AG04450 (cell line): ENCODE measurements around the gene MARCHF3. TPM values are rescaled to one million over a fixed set of nuclear protein-coding genes. Genes with fewer than 3 reads are reported as not detected.

Experiments
- CTCF ChIA-PET: fragments of 300-600, 350-600 bp; formaldehyde crosslinking; extraction: SDS; loops from one replicate; lab custom pipeline; 2022; ENCODE audit warnings: antibody characterized with exemption, inconsistent platforms; lab: Charles Lee
- POLR2A ChIA-PET: fragments of 350-600 bp; formaldehyde crosslinking; extraction: SDS; loops from one replicate; lab custom pipeline; 2021; ENCODE audit warnings: antibody characterized with exemption, inconsistent platforms; lab: Yijun Ruan, JAX
- DNase-seq: peaks from one replicate; pipeline ENCODE4 v3.0.0-alpha.2; 2011; ENCODE audit warnings: low read depth, low spot score
- H3K27ac ChIP-seq: one replicate; pipeline ENCODE4 v1.5.1; 2012; ENCODE audit warnings: low read depth, low read length, control low read depth
- H3K27me3 ChIP-seq: one replicate; pipeline ENCODE4 v1.6.0; 2012; ENCODE audit warnings: low read length; ENCODE audit not compliant: control insufficient read depth, insufficient read depth
- H3K4me3 ChIP-seq: 2 replicates; pipeline ENCODE4 v1.5.1; 2011; ENCODE audit warnings: mild to moderate bottlenecking, low read depth, low read length, control low read depth
- H3K9me3 ChIP-seq: 2 replicates; pipeline ENCODE4 v1.5.1; 2012; ENCODE audit warnings: low read length; ENCODE audit not compliant: control insufficient read depth, insufficient read depth
- CTCF ChIP-seq: IDR thresholded peaks from 2 replicates; pipeline ENCODE4 v1.5.1; 2011; ENCODE audit warnings: low read depth, low read length, control low read depth, inconsistent platforms
- polyA plus RNA-seq: library from polyadenylated mRNA; depleted of rRNA; stranded (reverse); fragments of >200 nt; gene quantifications from 2 replicates; pipeline ENCODE4 v1.2.3, GENCODE V29; 2011

The MARCHF3 gene
- polyA plus RNA-seq, 1 experiment: 6.7 TPM

- no peaks in the 10 kb centered on the region for H3K27me3 ChIP-seq
- TF ChIP-seq CTCF: no peak
- H3K9me3 ChIP-seq: no peaks in the 10 kb centered on the region
- H3K27ac ChIP-seq: no peak overlapping the region
- no peak overlapping the region for H3K4me3 ChIP-seq
- peak; percentile 41 for DNase-seq
- POLR2A ChIA-PET: interaction anchor here (0.6 to 0.7 kb wide), 2 partner anchors 22 to 90 kb away, joined by 5 to 8 read pairs; no protein-coding TSS in a partner anchor
- CTCF ChIA-PET: interaction anchor here (0.6 to 1.2 kb wide), 2 partner anchors 20 to 197 kb away, joined by 3 read pairs; no protein-coding TSS in a partner anchor
Observed at GRCh38 chr5:126938466-126938865, 91.9 kb downstream of the MARCHF3 start.

- no peak for DNase-seq
- ChIA-PET POLR2A (interaction anchor here (0.6 kb wide), 3 partner anchors 27 to 93 kb away, joined by 3 to 8 read pairs (median 3); partner anchors contain the start of gene MARCHF3), CTCF (interaction anchor here (0.6 to 1.2 kb wide), 4 partner anchors 21 to 1149 kb away, joined by 3 read pairs; no protein-coding TSS in a partner anchor)
- Histone ChIP-seq H3K27ac (no peak overlapping the region), H3K4me3 (no peak overlapping the region), H3K9me3 (no peaks in the 10 kb centered on the region), H3K27me3 (no peaks in the 10 kb centered on the region)
- TF ChIP-seq CTCF: no peak
Observed at GRCh38 chr5:126937771-126938170, 92.6 kb downstream of the MARCHF3 start.

- no peak overlapping the region for H3K27ac ChIP-seq
Observed at GRCh38 chr5:126936775-126937418, 93.5 kb downstream of the MARCHF3 start.

GRCh38 chr5:126931963-126932660 lies 98.2 kb downstream of the MARCHF3 start:
- CTCF ChIA-PET: no interaction called here

More at GRCh38 chr5:126936775-126937418, 93.5 kb downstream of the MARCHF3 start:
- CTCF ChIA-PET: interaction anchor here (0.6 kb wide), 2 partner anchors 25 to 1149 kb away, joined by 3 read pairs; no protein-coding TSS in a partner anchor
- Histone ChIP-seq H3K9me3 (no peaks in the 10 kb centered on the region), H3K4me3 (no peak overlapping the region), H3K27me3 (no peaks in the 10 kb centered on the region)
- TF ChIP-seq CTCF: no peak
- POLR2A ChIA-PET: interaction anchor here (0.6 kb wide), 1 partner anchor 28 kb away, joined by 3 read pairs; no protein-coding TSS in a partner anchor
- no peak for DNase-seq

More at GRCh38 chr5:126931963-126932660, 98.2 kb downstream of the MARCHF3 start:
- H3K27ac ChIP-seq: no peak overlapping the region
- POLR2A ChIA-PET: no interaction called here
- DNase-seq: no peak
- no peak overlapping the region for H3K4me3 ChIP-seq
- no peaks in the 10 kb centered on the region for H3K27me3 ChIP-seq
- H3K9me3 ChIP-seq: no peaks in the 10 kb centered on the region
- no peak for TF ChIP-seq CTCF
